ENCODE measurements around the gene CNOT6. TPM values are rescaled to one million over a fixed set of nuclear protein-coding genes. Genes with fewer than 3 reads are reported as not detected.

The CNOT6 gene
- total RNA-seq, 4 donors from 2014 or later = 4.1 to 12.0 (median 6.4) TPM

- H3K27me3 ChIP-seq = no peaks in the 10 kb centered on the region
- in situ Hi-C loops (cut with MboI; ENCODE audit: low sequenced_read_pairs in 4 of 4) = no loop called here
- DNase-seq = no peak
These were observed 132.6 kb downstream of the CNOT6 start for GRCh38 chr5:180626661-180627385.

GRCh38 chr5:180627386-180628120, 133.4 kb downstream of the CNOT6 start:
- TF ChIP-seq POLR2A (IDR thresholded peaks at IDR 0.05) (no peak), CTCF (IDR thresholded peaks at IDR 0.05 in 4 of 5, conservative IDR thresholded peaks at IDR 0.05 in 1 of 5) (no peak)
- in situ Hi-C loops (cut with MboI; ENCODE audit: low sequenced_read_pairs in 4 of 4) (no loop called here), intact Hi-C loops (cut with DNase I; ENCODE audit: low total_unique reads) (no loop called here)
- Histone ChIP-seq H3K27me3 (no peaks in the 10 kb centered on the region), H3K4me3 (no peak overlapping the region), H3K4me1 (no peaks in the 10 kb centered on the region), H3K27ac (no peak overlapping the region), H3K36me3 (no peaks in the 10 kb centered on the region), H3K9me3 (no peaks in the 10 kb centered on the region)
- ATAC-seq = no peak
- DNase-seq = no peak

More at GRCh38 chr5:180626661-180627385, 132.6 kb downstream of the CNOT6 start:
- no peak for ATAC-seq
- H3K36me3 ChIP-seq = no peaks in the 10 kb centered on the region
- no peaks in the 10 kb centered on the region for H3K4me1 ChIP-seq
- no peaks in the 10 kb centered on the region for H3K9me3 ChIP-seq
- no peak overlapping the region for H3K27ac ChIP-seq
- intact Hi-C loops (cut with DNase I; ENCODE audit: low total_unique reads) = no loop called here
- no peak overlapping the region for H3K4me3 ChIP-seq
- TF ChIP-seq POLR2A (IDR thresholded peaks at IDR 0.05) = no peak
- no peak for TF ChIP-seq CTCF (IDR thresholded peaks at IDR 0.05 in 4 of 5, conservative IDR thresholded peaks at IDR 0.05 in 1 of 5)

Other genes with a start within 250 kb of the CNOT6 start
- 10 to 100 TPM; 18.3 to 27.0 (median 23.9) TPM for gene MAPK9, start 202.3 kb upstream of the CNOT6 start, total RNA-seq
- gene GFPT2, start 141.0 kb upstream of the CNOT6 start, total RNA-seq = 1 to 10 TPM; 2.1 to 5.5 (median 4.1) TPM
- gene SCGB3A1, start 97.1 kb downstream of the CNOT6 start, total RNA-seq = not detected
- gene FLT4, start 155.2 kb downstream of the CNOT6 start, total RNA-seq = 1 to 10 TPM; 2.6 to 4.7 (median 2.9) TPM
- gene OR2Y1, start 245.7 kb downstream of the CNOT6 start, total RNA-seq = not detected